Activated CD4-positive, alpha-beta T cell treated with anti-CD3 and anti-CD28 coated beads, Interleukin-2, amount 50 U/mL, for 24 hours (primary cell): ENCODE results near the gene CLEC2D.
A peak's percentile ranks its signal among the peaks of the same experiment; 100 is the strongest.
"Not testable (repeated sequence)": the region's sequence is repeated elsewhere in the genome, so short reads cannot be mapped to it uniquely, and the experiment has no call there.

Experiments used
- DNase-seq, 2 donors: peaks; one replicate each; pipeline ENCODE4 v3.0.0-alpha.2; 2020; ENCODE audit warnings: low read depth in 1 of 2, low spot score in 1 of 2

CLEC2D gene

GRCh38 chr12:9699269-9699897 lies 29.9 kb downstream of the CLEC2D start:
- no peak for DNase-seq

- DNase-seq: no peak
Observed at GRCh38 chr12:9699898-9700605, 30.5 kb downstream of the CLEC2D start.

- no peak for DNase-seq
Observed at GRCh38 chr12:9700606-9700956, 31.1 kb downstream of the CLEC2D start.

GRCh38 chr12:9701380-9702154 lies 32.1 kb downstream of the CLEC2D start:
- DNase-seq: no peak

GRCh38 chr12:9702255-9702654 lies 32.7 kb downstream of the CLEC2D start:
- DNase-seq: no peak

GRCh38 chr12:9704561-9704960 lies 35.0 kb downstream of the CLEC2D start:
- DNase-seq: not testable (repeated sequence)

GRCh38 chr12:9706086-9706685 lies 36.7 kb downstream of the CLEC2D start:
- DNase-seq: no peak

GRCh38 chr12:9707356-9707755 lies 37.8 kb downstream of the CLEC2D start:
- no peak for DNase-seq

- peak in 1 of 2 donors; percentile 67 for DNase-seq
Observed at GRCh38 chr12:9707864-9708808, 38.6 kb downstream of the CLEC2D start.

GRCh38 chr12:9708853-9709252 lies 39.3 kb downstream of the CLEC2D start:
- DNase-seq: no peak

- DNase-seq: no peak
Observed at GRCh38 chr12:9710584-9711375, 41.3 kb downstream of the CLEC2D start.

- DNase-seq: no peak
Observed at GRCh38 chr12:9711664-9712063, 42.2 kb downstream of the CLEC2D start.

- not testable (repeated sequence) for DNase-seq
Observed at GRCh38 chr12:9713032-9713558, 43.6 kb downstream of the CLEC2D start.

- DNase-seq: no peak
Observed at GRCh38 chr12:9717070-9717925, 47.8 kb downstream of the CLEC2D start.

GRCh38 chr12:9718968-9719367 lies 49.5 kb downstream of the CLEC2D start:
- no peak for DNase-seq

GRCh38 chr12:9719790-9720189 lies 50.3 kb downstream of the CLEC2D start:
- DNase-seq: no peak

- DNase-seq: no peak
Observed at GRCh38 chr12:9721394-9722092, 52.0 kb downstream of the CLEC2D start.

GRCh38 chr12:9724023-9724422 lies 54.5 kb downstream of the CLEC2D start:
- no peak for DNase-seq
